ENCODE data around the gene AKT1S1.
A peak's percentile ranks its signal among the peaks of the same experiment; 100 is the strongest.
"Not testable (repeated sequence)": the region's sequence is repeated elsewhere in the genome, so short reads cannot be mapped to it uniquely, and the experiment has no call there.

Gene AKT1S1

GRCh38 chr19:49827034-49827433, 50.1 kb downstream of the AKT1S1 start:
- POLR2A ChIA-PET (ENCODE audit: low non-redundant PET) = no interaction called here
- CTCF ChIA-PET = interaction anchor here (0.6 kb wide), 1 partner anchor 525 kb away, joined by 3 read pairs; no protein-coding TSS in a partner anchor
- peak overlapping the region; percentile 5; the same call in 1 of the 2 replicates for H3K27ac ChIP-seq
- DNase-seq (ENCODE audit: low spot score) = no peak
- no peak for TF ChIP-seq CTCF (conservative IDR thresholded peaks at IDR 0.05; ENCODE audit: low read depth)

GRCh38 chr19:49824662-49825061, 52.5 kb downstream of the AKT1S1 start:
- CTCF ChIA-PET = no interaction called here
- no peak for DNase-seq (ENCODE audit: low spot score)
- no peak for TF ChIP-seq CTCF (conservative IDR thresholded peaks at IDR 0.05; ENCODE audit: low read depth)
- POLR2A ChIA-PET (ENCODE audit: low non-redundant PET) = no interaction called here
- no peak overlapping the region for H3K27ac ChIP-seq

GRCh38 chr19:49823472-49823871, 53.7 kb downstream of the AKT1S1 start:
- no peak overlapping the region for H3K27ac ChIP-seq
- TF ChIP-seq CTCF (conservative IDR thresholded peaks at IDR 0.05; ENCODE audit: low read depth) = no peak
- POLR2A ChIA-PET (ENCODE audit: low non-redundant PET) = no interaction called here
- DNase-seq (ENCODE audit: low spot score) = no peak
- CTCF ChIA-PET = no interaction called here

- DNase-seq (ENCODE audit: low spot score) = no peak
- POLR2A ChIA-PET (ENCODE audit: low non-redundant PET) = interaction anchor here (0.6 kb wide), 1 partner anchor 18 kb away, joined by 3 read pairs; no protein-coding TSS in a partner anchor
- CTCF ChIA-PET = interaction anchor here (0.6 kb wide), 2 partner anchors 10 to 443 kb away, joined by 3 read pairs; no protein-coding TSS in a partner anchor
- TF ChIP-seq CTCF (conservative IDR thresholded peaks at IDR 0.05; ENCODE audit: low read depth) = no peak
- H3K27ac ChIP-seq = peak overlapping the region; percentile 97
These were observed 57.0 kb downstream of the AKT1S1 start for GRCh38 chr19:49820125-49820524.

GRCh38 chr19:49819452-49820115, 57.6 kb downstream of the AKT1S1 start:
- POLR2A ChIA-PET (ENCODE audit: low non-redundant PET) = interaction anchor here (0.6 kb wide), 1 partner anchor 17 kb away, joined by 3 read pairs; no protein-coding TSS in a partner anchor
- not testable (repeated sequence) for DNase-seq (ENCODE audit: low spot score)
- H3K27ac ChIP-seq = peak overlapping the region; percentile 97
- CTCF ChIA-PET = interaction anchor here (0.6 to 0.7 kb wide), 3 partner anchors 25 to 442 kb away, joined by 3 read pairs; no protein-coding TSS in a partner anchor

Data from RWPE1 (cell line).